ENCODE results near the gene TBC1D10B.

Gene TBC1D10B

DNA sequence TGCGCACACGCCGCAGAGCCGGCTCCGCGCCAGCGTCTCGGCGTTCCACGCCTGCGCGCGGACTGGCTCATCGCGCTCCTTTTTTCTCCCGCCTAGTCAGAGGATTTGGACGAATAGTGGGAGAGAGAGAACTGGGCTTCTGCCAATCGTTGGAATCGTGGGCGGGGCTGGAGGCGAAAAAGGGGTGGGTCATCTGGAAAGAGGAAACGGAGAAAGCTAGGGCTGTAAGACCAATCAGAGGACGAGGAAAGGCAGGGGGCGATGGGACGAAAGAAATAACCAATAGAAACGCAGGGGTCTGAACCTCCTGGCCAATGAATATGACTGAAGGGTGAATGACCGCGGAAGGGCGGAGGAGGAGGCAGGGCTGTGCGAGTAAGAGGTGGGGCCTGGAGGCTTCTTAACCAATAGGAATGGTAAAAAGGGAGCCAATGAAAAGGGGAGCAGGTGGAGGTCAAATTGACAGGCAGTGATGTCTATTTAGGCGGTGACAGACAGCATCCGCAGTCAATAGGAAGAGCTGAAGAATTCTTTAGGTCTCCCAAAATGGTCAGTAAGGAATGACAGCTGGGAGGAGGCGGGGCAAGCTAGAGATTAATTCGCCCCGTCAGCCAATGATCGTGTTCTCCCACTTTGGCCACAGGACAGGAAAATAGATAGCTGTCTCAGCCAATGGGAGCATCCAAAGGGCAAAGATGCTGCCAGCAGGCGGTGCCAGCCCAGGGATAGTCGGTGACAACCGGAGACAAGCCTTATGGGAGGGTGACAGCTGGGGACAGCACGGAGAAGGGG lies at the start of gene TBC1D10B:
TSS of gene TBC1D10B (minus strand) at position 39 of the 792 bp plus-strand sequence. CDS start 311 bp downstream, outside the sequence.
- DNase-seq: peak; percentile 100

- no peak for DNase-seq
Observed at GRCh38 chr16:30418350-30419181, 48.3 kb upstream of the TBC1D10B start.

- peak; percentile 94 for DNase-seq
Observed at GRCh38 chr16:30417529-30418349, 47.4 kb upstream of the TBC1D10B start.

GRCh38 chr16:30416624-30417528 lies 46.6 kb upstream of the TBC1D10B start:
- DNase-seq: no peak

- DNase-seq: no peak
Observed at GRCh38 chr16:30416047-30416603, 45.8 kb upstream of the TBC1D10B start.

DNA sequence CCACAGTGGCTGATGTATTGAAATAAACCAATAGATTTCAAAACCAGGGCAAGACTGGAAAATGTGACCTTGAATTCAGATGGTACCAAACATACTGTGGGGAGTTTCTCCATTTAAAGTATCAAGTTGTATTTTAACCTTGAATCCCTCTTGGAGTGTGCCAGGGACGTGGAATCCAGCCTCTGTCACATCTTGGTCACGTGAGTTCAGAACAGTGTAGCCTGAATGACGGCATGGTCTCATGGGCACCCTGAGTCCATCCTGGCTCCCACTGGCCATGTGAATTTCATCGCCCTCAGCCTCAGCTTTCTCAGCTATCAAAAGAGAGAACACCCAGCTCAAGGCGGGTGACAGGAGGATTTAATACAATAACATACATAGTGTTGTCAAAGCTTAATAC lies 43.9 kb upstream of the TBC1D10B start:
- DNase-seq: no peak

GRCh38 chr16:30413112-30413806 lies 43.0 kb upstream of the TBC1D10B start:
- no peak for DNase-seq

GRCh38 chr16:30409125-30410060 lies 39.1 kb upstream of the TBC1D10B start:
- peak; percentile 76 for DNase-seq

DNA sequence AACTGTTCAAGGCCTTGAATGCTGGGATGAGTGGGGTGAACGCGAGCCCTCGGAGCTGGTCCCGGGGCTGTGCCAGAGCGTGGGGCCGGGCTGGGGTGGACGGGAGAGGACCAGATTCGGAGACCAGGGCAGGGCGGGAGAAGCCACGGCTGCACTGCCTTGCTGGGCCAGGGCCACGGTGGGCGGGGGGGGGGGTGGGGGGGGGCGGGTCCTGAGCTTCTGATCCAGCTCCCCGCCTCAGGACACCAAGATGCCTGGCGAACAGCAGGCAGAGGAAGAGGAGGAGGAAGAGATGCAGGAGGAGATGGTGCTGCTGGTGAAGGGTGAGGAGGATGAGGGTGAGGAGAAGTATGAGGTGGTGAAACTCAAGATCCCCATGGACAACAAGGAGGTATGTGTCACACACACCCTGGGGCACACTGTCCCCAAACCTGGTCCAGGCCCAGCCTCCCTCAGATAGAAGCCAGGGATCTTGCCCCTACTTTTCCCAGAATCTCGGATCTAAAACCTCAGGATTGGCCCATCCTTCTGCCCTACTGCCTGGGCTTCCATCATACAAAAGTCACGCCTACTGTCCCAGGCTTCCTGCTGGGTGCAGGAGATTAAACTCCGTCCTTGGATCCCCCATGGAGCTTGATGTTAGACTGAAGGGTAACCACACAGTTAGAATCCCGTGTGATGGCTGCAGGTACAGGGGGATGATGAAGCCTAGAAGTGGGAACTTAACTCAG lies 37.7 kb upstream of the TBC1D10B start:
- no peak for DNase-seq

DNA sequence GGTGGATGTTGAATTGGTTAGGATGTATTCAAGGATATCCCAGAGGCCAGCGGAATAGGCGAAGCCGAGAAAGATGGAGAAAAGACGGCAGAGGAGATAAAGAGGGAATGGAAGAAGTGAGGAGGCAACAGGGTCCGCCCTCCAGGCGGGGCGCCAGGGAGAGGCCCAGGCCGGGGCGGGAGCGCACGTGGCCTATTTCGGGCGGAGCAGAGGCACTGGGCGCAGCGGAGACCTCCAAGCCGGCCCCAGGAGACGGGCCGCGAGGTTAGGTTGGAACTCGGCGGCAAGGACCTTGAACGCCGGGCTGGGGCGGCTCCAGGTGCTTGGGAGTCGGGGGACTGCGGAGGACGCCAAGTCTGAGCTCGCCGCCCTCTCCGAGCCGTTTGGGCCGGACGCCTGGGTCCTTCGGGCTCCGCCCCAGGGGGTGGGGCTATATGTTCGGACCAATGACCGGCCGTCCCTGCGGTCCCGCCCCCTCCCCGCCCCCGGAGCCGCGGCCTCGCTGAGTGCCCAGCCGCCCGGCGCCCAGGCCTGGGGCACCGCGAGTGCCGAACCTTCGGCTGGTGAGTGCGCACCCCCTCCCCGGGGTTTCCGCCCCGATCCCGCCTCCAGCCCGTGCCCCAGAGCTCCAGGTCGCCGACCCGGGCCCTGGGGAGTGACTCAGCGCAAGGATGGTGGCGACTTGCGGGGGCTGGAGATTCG lies 37.0 kb upstream of the TBC1D10B start, which contains the start of gene ZNF771:
TSS of gene ZNF771 (plus strand) at position 505 of the 702 bp plus-strand sequence. CDS start 448 bp downstream, outside the sequence.
- peak; percentile 85 for DNase-seq

DNA sequence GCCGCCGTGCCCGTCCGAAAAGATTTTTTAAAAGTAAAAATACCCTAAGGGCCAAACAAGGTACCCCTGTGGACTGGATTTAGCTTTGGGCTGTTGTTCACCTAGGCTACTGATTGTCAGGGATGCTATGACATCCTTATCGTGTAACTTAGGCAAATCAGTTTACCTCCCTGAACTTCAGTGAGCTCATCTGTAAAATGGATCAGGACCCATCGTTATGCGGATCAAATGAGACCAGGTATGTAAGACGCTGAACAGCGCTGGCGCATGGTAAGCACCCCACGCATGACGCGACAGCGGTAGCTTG lies 36.5 kb upstream of the TBC1D10B start:
- DNase-seq: no peak

- DNase-seq: no peak
Observed at GRCh38 chr16:30401768-30402425, 31.6 kb upstream of the TBC1D10B start.

DNA sequence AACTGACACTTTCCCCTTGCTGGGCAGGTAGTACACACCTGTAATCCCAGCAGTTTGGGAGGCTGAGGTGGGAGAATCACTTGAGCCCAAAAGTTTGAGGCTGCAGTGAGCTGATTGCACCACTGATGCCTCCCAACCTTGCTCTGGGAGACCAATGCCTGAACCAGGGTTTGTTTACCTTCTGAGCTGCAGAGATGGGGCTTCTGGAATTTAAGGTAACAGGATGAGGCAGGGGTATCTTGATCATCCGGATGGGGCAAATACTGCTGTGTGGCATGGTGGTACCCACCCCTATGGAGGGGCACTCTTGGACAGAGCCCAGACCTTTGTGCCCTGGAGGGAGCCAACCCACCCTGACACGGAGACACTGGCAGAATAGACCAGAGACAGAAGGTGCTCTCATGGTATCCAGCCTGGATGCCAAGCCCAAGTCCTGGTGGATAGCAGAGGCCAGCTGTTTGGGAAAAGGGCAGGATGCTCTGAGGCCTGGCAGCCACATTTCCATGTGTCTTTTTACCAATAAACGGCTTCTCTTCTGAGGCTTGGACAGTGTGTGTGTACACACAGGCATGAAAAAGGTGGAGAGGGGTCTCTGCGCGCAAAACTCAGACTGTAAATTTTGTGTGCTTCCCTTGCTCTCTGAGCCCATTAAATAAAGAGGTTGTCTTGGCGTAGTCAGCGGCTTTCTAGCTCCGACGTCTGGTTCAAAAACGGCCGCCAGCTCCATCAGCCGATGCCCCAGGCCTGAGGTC lies 29.3 kb upstream of the TBC1D10B start:
- DNase-seq: no peak

DNA sequence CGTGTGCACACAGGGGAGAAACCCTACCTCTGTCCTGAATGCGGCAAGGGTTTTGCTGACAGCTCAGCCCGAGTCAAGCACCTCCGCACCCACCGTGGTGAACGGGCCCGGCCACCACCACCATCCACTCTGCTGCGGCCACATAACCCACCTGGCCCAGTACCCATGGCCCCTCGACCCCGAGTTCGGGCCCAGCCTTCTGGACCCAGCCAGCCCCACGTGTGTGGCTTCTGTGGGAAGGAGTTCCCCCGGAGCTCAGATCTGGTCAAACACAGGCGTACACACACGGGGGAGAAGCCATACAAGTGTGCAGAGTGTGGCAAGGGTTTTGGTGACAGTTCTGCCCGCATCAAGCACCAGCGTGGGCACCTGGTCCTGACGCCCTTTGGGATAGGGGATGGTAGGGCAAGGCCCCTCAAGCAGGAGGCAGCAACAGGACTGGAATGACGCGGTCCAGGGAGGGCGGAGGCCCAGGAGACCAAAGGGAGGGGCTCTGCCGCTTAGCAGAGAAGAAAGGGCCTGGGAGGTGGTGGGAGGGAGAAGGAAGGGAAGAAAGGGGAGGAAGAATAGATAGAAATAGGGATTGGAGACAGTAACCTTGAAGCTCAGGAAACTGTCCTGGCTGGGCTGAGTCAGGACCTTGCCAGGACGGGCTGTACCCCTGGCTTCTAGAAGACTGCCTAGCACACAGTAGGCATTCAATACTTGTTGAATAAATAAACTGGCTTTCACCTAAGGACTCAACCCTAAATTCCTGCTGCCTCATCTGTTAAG lies 28.6 kb upstream of the TBC1D10B start:
- no peak for DNase-seq

DNA sequence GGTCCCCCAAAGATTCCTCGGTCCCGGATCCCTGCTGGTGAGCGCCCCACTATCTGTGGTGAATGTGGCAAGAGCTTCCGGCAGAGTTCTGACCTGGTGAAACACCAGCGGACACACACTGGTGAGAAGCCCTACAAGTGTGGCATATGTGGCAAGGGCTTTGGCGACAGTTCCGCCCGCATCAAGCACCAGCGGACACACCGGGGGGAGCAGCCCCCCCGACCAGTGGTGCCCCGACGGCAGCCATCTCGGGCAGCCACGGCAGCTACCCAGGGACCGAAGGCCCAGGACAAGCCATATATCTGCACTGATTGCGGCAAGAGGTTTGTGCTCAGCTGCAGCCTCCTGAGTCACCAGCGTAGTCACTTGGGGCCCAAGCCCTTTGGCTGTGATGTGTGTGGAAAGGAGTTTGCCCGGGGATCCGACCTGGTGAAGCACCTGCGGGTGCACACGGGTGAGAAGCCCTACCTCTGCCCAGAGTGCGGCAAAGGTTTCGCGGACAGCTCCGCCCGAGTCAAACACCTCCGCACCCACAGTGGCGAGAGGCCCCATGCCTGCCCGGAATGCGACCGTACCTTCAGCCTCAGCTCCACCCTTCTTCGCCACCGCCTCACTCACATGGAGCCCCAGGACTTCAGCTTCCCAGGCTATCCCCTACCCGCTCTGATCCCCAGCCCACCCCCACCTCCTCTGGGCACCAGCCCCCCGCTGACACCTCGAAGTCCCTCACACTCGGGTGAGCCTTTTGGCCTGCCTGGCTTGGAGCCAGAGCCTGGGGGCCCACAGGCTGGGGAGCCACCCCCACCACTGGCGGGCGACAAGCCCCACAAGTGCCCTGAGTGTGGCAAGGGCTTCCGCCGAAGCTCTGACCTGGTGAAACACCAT lies 27.7 kb upstream of the TBC1D10B start:
- DNase-seq: no peak
